ENCODE results near the gene FETUB.
"Not testable (repeated sequence)": the region's sequence is repeated elsewhere in the genome, so short reads cannot be mapped to it uniquely, and the experiment has no call there.

Gene FETUB

DNA sequence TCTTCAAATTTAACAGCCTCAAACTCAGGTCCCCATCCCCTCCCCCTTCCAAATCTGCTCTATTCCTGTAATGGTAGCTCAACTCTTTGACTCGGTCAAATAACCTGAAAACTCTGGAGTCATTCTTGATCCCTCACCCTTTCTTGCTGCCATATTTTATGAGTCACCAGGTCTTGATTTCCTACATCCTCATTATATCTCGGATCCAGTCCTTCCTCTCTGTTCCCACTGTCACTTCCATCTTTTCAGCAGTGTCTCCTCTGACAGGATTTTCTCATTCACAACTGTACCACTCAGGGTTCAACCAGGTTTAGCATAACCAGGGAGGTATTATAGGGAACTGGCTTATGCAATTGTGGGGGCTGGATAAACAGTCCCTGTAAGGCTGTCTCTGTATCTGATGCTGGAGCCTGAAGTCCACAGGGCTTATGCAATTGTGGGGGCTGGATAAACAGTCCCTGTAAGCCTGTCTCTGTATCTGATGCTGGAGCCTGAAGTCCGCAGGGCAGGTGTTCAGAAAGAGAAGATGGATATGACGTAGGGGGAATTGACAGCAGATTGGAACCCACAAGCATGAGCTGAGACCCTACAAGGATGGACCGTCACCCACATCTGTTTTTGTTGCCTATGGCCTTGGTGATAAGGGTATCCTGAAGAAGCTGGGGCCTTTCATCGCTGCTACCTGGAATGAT, 9.1 kb upstream of the FETUB start:
- DNase-seq (ENCODE audit: insufficient read length, low spot score) (no peak), FAIRE-seq (no peak)

DNA sequence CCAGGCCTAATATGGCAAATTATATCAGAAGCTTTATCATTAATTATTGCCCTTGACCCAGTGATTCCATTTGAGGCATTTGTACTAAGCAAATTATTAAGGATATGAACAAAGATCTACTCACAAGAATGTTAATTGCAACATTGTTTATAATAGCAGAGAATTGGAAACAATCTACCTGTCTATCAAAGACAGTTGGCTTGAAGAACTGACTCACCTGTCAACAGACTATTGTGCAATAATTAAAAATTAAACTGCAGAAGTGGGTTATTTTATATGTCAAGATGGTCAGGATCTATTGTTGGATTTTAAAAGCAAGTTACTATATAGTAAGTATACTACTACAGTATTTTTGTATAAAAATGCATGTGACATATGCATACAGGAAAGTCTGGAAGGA, 6.7 kb upstream of the FETUB start:
- FAIRE-seq (no peak), DNase-seq (ENCODE audit: insufficient read length, low spot score) (no peak)

DNA sequence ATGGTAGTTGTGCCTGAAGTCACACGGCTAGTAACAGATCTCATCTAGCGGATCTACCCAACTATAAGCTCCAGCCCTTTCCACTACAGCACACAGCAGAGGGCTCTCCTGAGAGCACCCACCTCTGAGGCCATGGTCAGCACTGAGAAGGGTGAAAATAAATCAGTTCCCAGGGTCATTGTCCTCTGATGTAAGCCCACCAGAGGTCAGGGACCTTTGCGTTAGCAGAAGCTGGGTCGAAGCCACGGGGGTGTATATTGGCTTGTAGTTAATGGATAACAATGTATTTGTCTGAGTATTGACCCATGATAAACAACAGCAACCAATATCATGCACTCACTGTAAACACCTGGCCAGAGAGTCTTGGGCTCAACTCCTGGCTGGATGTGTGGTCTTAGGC, 6.0 kb upstream of the FETUB start:
- FAIRE-seq; DNase-seq (ENCODE audit: insufficient read length, low spot score): not testable (repeated sequence)

DNA sequence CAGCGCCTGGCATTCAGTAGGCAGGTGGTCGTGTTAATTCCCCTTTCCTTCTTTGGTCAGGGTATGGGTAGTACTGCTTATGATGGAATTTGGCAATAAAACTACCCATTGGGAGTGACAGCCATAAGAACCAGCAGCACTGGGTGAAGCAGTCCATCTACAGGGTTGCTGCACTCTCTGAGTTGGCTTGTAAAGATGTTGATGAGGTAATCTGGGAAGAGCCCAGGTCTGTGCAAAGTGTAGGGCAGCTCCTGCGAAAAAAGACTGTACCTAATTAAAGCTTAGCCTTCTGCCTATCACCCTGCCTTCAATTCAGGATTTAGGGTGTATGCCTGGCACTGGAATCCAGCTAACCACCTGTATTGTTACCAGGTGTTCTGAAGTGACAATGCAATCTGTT, 4.7 kb upstream of the FETUB start:
- DNase-seq (ENCODE audit: insufficient read length, low spot score) (no peak), FAIRE-seq (no peak)

DNA sequence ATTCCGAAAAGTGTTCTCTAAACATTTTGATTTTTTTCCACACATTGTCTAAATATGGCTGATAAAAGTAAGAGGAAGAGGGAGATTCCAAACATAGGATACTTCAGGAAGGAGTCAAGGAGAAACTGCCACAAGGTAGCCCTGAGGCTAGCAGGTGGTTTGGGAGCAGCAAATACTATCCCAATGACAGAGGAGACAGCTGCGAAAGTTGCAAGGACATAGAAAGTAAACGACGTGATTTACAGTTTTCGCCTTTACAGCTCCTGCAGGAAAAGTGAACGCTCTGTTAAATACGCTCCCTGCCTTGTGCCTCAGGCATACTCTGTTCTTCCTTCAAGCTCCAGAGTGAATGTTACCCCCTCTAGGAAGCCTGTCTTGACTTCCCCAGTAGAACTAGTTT, 3.7 kb upstream of the FETUB start:
- no peak for FAIRE-seq

DNA sequence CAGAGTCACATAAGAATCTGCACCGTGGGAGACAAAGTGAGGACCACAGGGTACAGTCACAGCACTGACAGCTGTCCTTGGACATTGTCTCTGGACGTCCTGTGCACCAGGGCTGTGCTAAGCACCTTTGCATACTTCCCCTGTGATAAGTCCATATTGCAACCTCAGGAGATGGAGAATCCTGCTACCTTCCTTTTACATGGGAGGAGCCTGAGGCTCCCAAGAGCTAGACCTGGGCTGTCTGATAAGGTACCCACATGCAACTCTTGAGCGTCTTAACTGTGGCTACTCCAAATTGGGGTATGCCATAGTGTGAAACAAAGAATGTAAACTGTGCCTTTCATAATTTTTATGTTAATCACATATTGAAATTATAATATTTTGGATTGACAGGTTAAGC, 2.5 kb upstream of the FETUB start:
- no peak for DNase-seq (ENCODE audit: insufficient read length, low spot score)
- no peak for FAIRE-seq

More for the DNA sequence above, 3.7 kb upstream of the FETUB start:
- DNase-seq (ENCODE audit: insufficient read length, low spot score), result no peak

DNA sequence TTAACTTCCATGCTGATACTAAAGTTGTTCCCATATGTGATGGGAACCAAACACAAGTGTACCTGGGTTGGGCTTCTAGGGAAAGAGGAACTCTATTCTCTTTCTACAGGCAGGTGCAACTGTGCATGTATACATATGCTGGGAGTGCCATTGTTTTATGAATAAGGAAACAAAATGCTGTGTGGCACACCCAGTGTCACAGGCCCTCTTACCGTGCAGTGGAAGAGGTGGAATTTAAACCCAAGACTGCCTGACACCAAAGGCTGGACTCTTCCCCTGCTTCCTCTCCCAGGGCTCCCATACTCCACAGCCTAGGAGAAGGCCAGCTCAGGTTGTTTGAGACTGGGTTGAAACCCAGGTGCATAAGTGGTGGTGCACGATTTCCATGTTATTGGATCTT, 1.9 kb upstream of the FETUB start:
- FAIRE-seq (no peak), DNase-seq (ENCODE audit: insufficient read length, low spot score) (no peak)

DNA sequence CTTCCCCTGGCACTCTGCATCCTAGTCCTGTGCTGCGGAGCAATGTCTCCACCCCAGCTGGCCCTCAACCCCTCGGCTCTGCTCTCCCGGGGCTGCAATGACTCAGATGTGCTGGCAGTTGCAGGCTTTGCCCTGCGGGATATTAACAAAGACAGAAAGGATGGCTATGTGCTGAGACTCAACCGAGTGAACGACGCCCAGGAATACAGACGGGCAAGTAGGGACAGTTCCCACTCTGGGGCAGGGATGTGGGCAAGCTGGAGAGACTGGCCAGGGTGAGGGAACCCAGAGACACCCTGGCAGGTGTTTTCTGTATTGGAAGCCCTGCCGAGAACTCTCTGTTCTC, 247 bp downstream of the FETUB start:
- no peak for FAIRE-seq

DNA sequence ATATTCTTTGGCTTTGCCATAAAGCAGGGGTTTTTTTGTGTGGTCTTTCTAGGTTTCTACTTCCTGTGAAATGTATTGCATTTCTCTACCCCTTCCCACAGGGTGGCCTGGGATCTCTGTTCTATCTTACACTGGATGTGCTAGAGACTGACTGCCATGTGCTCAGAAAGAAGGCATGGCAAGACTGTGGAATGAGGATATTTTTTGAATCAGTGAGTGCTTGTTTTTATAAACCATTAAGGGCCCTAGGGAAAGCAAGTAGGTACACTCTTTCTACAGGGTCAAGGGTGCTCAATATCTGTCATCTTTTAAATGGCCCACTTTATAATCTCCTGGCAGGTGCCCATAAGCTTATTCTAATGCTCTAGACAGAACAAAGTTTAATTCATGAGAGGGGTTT, 730 bp downstream of the FETUB start:
- no peak for DNase-seq (ENCODE audit: insufficient read length, low spot score)
- FAIRE-seq, result no peak

More for the DNA sequence above, 247 bp downstream of the FETUB start:
- DNase-seq (ENCODE audit: insufficient read length, low spot score), result no peak

DNA sequence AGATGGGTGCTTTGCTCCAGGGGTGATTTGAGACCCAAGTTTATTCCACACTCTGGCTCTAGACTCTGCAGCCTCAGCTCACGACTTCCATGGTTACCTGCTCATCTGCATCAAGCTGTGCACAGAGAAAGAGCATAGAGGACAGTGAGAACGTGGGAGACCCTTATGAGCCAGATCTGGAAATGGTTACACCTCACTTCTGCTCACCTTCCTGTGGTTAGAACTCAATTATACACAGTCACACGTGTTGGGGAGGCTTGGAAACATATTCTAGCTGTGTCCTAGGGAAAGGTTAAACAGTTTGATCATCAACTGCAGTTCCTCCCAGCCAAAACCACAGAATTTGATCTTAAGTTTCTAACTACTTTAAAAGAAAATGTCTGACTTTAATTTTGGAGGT, 1.8 kb downstream of the FETUB start:
- FAIRE-seq (no peak), DNase-seq (ENCODE audit: insufficient read length, low spot score) (no peak)

DNA sequence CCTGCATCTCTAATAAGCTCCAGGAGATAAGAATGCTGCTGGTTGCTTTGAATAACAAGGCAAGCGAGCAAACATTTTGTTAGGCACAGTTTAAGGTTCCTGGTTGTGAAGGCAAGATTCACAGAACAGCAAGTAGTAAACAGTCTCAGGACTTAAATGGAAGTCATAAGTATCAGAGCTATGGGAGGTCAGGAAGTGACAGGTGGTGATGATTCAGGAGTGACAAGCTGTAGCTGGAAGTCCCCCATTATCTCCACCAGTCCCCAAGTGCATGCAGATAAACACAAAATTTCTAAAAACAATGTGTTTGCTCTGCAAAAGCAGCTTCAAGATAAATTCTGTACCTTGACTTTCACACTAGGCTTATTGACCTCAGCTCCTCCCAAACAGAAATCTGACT, 3.3 kb downstream of the FETUB start:
- DNase-seq (ENCODE audit: insufficient read length, low spot score) (no peak), FAIRE-seq (peak; percentile 75)

DNA sequence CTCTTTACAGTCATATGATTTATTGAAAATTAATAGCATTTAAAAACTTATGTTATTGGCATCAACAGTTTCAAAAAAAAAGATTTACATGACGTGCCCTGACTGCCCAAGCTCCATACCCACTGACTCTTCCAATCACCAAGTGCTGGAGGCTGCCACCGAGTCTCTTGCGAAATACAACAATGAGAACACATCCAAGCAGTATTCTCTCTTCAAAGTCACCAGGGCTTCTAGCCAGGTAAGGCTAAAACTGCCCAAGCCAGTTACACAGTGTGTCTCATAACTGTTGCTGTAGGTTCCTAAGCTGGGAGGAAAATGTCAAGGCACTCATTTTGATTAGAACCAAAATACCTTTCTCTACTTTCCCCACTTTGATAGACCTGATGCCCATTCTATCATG, 4.5 kb downstream of the FETUB start:
- no peak for FAIRE-seq
- no peak for DNase-seq (ENCODE audit: insufficient read length, low spot score)

DNA sequence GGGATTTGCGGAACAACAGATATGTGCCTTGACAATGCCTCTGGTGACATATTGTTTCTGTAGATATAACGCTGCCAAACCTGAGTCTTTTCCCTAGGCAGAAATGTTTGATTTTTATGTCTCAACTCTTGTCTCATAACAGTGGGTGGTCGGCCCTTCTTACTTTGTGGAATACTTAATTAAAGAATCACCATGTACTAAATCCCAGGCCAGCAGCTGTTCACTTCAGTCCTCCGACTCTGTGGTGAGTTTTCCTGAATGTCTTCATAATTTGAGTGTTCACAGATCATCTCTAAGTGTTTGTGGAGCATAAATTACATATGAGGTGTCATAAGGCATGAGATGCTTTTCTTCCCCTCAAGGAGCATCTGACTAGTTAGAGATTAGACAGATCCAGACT, 5.9 kb downstream of the FETUB start:
- DNase-seq (ENCODE audit: insufficient read length, low spot score) (no peak), FAIRE-seq (no peak)

DNA sequence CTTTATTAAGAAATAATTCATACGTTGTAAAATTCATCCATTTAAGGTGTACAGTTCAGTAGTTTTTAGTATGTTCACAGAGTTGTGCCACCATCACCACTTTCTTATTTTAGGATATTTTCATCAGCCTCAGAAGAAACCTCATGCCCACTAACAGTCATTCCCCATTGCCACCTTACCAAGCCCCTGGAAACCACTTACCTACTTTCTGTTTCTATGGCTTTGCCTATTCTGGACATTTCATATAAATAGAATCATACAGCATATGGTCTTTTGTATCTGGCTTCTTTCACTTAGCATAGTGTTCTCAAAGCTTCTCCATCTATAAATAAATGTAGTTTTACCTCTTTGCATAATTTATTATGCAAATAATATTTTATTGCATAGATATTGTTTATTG, 6.6 kb downstream of the FETUB start:
- FAIRE-seq, result no peak
- no peak for DNase-seq (ENCODE audit: insufficient read length, low spot score)

DNA sequence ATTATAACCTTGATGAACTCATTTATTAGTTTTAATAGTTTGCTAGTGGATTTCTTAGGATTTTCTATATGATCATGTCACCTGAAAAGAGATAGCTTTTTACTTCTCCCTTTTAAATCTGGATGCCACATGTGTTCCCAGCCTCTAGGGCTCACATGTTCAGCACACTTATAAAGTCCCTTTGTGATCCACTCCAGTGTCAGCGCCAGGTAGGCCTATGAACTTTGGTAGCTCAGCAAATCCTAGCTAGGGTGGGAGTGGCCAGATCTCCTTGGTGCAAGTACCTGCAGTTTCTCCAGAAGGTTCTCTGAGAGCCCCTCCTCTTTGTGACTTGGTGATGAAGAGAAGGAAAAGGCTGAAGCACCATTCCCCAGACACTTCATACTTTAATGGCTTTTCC, 8.7 kb downstream of the FETUB start:
- DNase-seq (ENCODE audit: insufficient read length, low spot score) (no peak), FAIRE-seq (no peak)

DNA sequence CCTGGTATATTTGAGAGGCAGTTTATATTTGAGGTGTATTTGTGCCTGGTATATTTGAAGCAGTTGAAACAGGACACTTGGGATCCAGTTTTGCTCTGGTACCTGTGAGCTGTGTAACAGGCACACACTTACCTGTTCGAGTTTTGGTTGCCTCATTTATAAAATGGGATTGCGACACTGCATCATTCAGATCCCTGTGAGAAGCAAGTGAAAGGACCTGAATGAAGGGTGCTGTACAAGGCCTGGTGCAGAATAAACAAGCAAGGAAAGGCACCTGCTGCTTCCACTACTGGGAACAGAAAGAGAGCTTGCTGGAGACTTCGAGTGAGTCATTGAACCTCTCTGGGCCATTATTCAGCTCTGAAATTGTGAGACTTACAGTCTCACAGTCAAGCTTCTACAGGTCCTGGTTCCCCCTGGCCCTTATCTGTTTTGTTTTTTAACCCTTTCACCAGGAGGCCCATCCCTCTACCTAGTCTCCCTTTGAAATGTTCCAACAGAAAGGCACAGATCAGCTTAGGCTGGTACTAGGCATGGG, 11.5 kb downstream of the FETUB start:
- FAIRE-seq (no peak), DNase-seq (ENCODE audit: insufficient read length, low spot score) (no peak)

DNA sequence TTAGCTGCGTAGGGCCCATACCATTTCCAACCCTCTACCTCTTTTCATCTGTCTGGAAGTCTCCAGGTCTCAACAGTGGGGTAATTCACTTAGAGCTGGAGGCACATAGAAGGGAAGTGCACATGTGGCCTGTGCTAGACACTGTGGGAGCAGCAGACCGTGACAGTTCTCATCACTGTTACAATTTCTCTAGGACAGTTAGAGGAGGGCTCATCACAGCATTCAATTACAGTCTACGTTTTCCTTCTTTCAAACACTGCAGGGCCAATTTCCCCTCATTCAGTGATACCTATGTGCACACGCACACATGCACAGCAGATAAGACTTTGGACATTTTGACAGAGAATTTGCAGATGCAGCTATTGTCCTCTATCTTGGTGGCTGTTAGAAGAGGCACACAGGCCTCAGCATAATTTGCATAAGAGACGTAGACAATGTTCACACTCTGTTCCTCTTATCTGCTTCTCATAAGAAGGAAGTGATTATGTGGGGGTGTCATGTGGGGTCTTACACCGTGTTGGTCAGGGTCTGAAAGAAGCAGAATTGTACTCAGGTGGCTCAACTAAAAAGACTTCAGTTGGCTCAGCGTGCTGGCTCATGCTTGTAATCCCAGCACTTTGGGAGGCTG, 13.0 kb downstream of the FETUB start:
- DNase-seq (ENCODE audit: insufficient read length, low spot score) (peak; percentile 37), FAIRE-seq (peak; percentile 95)

DNA sequence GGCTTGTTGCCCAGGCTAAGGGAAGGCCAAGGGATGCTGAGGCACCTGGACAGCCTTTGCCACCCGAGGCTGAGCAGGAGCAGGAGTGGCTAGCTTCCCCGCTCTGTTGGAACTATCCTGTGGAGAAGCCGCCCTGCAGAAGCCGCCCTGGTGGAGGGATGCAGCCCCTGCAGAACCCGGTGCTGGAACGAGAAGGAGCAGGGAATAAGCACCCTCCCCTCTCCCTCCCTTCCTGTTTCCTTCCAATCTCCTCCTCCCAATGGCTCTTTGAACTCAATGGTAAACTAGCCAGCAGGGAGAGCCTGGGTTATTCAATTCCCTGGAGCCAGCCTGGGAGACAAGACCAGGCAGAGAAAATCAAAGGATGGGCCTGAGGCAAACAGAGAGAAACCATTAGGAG, 13.8 kb downstream of the FETUB start:
- DNase-seq (ENCODE audit: insufficient read length, low spot score) (no peak), FAIRE-seq (no peak)

DNA sequence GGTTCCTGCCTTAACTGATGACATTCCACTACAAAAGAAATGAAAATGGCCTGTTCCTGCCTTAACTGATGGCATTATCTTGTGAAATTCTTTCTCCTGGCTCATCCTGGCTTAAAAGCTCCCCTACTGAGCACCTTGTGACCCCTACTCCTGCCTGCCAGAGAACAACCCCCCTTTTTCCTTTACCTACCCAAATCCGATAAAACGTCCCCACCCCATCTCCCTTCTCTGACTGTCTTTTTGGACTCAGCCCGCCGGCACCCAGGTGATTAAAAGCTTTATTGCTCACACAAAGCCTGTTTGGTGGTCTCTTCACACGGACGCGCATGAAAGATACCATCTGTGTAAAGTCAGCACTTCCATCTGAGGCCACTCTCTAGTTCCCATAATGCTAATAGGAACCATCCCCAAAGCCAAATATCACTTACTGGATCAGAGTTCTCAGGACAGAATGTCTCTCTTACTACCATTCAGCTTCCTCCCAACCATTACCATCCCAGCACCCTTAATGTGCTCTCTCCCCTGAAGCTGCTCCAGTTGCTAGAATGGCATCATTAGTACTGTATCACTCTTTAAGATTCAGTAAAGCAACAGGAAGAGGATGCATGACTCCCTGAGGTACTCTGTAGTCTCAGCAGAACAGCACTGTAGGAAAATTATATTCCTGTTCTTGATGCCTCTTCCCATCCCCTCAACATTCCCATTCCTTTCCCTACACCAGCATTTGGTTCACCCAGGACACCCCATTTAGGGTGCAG, 23.3 kb downstream of the FETUB start:
- no peak for FAIRE-seq

DNA sequence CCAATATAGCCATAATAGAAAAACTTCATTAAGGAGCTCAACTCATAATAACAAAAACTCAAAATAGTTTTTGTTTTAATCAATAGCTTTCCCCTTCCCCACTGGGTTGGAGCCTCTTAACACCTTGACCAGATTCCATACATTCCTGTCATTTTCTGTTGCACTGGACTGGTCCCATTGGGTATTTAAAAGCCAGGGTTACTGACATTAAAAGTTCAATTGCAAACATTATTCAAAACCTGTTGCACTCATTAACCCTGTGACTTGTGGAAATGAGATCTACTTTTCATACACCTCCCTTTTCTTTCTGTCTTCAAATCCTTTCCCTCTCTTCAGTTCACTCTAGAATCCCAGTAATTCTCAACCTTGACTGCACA, 23.9 kb downstream of the FETUB start:
- FAIRE-seq (no peak), DNase-seq (ENCODE audit: insufficient read length, low spot score) (no peak)

More for the DNA sequence above, 23.3 kb downstream of the FETUB start:
- no peak for DNase-seq (ENCODE audit: insufficient read length, low spot score)

DNA sequence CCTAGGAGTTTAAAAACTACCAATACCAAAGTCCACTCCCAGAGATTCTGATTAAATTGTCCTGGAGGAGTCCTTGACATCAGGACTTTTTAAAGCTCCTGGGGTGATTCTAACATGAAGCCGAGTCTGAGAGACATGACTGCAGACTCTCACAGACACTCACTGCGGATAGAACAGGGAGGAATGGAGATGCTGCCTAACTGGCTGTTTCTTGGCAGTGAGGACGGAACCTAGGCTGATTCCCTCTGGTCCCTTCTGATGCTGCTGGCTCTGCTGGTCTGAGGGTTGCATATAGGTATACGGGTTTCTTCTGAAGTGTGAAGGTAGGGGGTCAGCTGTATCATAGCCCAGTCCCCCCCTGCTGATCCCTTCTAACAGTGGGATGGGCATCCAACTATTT, 24.3 kb downstream of the FETUB start:
- DNase-seq (ENCODE audit: insufficient read length, low spot score), result no peak
- no peak for FAIRE-seq

DNA sequence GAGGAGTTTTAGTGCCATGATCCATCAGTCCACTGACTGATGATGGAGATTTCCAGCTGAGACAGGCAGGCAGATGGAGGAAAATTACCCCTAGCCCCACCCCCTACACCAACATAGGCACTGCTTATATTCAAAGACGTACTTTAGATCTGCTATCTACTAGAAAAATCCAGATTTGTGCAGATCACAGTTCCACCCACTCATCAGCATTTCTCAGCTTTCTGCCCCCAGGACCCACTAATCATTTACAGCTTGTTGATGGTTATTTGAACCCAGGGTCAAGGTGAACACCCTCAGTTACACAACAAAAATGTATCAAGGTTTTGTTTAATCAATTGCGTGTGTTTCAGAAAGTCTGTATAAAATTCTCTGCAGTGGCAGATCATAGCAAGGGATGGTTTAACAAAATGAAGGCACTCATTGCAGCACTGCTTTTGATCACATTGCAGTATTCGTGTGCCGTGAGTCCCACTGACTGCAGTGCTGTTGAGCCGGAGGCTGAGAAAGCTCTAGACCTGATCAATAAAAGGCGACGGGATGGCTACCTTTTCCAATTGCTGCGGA, 25.5 kb downstream of the FETUB start, which contains the start of gene HRG:
Gene HRG, plus strand, starts transcription at position 390 of the 564 bp plus-strand sequence. Its CDS starts 18 bp downstream, at position 408.
- DNase-seq (ENCODE audit: insufficient read length, low spot score), result no peak
- FAIRE-seq, result no peak
